C4-2B (cell line): ENCODE results near the gene STRA8.

Source experiments
- H3K27ac ChIP-seq: fragments of 450-650 bp; 2 replicates; pipeline ENCODE4 v1.5.1; 2017
- ZFX ChIP-seq: fragments of 450-650 bp; IDR thresholded peaks from 2 replicates; pipeline ENCODE4 v1.6.1; 2017
- TF ChIP-seq, protein P1 (sequence below): fragments of 450-650 bp; conservative IDR thresholded peaks from 2 replicates; pipeline ENCODE4 v1.5.1; 2017; ENCODE audit warnings: mild to moderate bottlenecking

The STRA8 gene

GRCh38 chr7:135282561-135283254 is 49.1 kb downstream of the STRA8 start:
- TF ChIP-seq ZFX, result no peak
- TF ChIP-seq, protein P1, sequence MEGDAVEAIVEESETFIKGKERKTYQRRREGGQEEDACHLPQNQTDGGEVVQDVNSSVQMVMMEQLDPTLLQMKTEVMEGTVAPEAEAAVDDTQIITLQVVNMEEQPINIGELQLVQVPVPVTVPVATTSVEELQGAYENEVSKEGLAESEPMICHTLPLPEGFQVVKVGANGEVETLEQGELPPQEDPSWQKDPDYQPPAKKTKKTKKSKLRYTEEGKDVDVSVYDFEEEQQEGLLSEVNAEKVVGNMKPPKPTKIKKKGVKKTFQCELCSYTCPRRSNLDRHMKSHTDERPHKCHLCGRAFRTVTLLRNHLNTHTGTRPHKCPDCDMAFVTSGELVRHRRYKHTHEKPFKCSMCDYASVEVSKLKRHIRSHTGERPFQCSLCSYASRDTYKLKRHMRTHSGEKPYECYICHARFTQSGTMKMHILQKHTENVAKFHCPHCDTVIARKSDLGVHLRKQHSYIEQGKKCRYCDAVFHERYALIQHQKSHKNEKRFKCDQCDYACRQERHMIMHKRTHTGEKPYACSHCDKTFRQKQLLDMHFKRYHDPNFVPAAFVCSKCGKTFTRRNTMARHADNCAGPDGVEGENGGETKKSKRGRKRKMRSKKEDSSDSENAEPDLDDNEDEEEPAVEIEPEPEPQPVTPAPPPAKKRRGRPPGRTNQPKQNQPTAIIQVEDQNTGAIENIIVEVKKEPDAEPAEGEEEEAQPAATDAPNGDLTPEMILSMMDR, result no peak
- no peak overlapping the region for H3K27ac ChIP-seq

DNA sequence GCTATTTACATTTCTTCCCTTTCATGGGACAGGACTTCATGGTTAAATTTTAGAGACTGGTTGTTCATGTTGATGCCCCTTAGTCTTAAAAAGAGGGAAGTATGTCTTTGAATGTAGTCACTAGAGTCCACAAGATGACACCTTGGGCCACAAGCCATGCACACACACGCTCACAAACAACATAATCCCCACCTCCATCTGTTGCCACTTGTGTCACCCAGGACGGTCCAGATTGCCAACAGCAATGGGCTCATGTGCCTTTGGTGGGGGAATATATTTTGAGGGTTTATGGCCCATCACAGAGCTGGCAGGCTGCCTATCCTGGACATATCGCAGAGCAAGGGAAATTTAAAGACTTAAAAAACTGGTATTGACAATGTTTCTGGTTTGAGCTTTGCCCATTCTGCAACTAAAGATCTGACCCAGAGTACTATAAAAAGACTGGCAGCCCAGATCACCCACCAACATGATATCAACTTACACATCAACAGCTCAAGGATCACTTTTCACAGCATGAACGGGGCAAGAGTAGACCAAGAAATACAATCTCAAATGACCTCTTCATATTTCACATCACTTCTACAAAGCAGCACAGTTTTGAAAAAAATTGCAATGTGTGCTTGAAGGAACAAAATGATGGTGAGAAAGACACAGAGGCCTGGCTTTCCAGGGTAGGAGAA is 50.5 kb downstream of the STRA8 start:
- H3K27ac ChIP-seq, result no peak overlapping the region
- TF ChIP-seq, protein P1, result no peak

DNA sequence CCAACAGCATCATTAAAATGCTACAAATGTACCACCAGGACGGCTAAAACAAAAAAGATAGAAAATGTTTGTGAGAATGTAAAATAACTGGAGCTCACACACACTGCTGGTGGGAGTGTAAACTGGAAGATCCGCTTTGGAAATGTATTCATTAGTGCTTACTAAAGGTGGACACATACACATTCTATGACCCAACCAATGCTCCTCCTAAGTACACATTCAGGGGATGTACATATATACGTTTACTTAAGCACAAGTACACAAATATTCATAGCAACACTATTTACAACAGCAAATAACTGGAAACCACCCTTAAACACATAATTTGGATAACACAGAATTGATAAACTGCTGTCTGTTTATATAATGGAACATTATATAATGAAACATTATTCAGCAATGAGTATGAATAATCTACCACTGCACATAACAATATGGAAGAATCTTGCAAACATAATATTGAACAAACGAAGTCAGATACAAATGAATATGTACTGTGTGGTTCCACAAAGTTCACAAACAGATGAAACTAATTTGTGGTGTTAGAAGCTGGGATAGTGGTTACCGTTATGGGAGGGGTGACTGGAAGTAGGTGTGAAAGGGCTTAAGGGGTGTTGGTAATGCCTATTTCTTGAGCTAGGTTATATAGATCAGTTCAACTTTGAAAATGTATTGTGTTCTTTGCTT is 52.1 kb downstream of the STRA8 start:
- H3K27ac ChIP-seq, result no peak overlapping the region
- TF ChIP-seq ZFX, result no peak
- TF ChIP-seq, protein P1, result no peak

DNA sequence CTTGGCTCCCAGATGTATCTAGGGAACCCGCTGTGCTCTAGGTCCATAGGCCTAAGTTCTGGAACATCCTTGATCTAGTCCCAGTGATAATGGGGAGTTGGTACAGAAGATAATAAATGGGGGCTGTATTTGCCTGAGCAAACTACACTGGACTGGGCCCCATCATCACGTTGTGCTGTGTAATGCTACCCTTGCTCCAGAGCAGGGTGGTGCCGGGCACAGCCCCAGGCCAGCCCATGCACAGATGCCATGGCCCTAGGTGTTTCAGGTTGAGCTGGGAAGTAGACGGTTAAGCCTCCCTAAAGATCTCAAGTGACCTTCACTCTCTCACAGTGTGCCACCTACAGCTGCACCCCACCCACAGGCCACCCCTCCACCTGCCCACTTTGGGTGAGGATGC is 53.2 kb downstream of the STRA8 start:
- no peak for TF ChIP-seq ZFX
- TF ChIP-seq, protein P1, result no peak
- no peak overlapping the region for H3K27ac ChIP-seq

DNA sequence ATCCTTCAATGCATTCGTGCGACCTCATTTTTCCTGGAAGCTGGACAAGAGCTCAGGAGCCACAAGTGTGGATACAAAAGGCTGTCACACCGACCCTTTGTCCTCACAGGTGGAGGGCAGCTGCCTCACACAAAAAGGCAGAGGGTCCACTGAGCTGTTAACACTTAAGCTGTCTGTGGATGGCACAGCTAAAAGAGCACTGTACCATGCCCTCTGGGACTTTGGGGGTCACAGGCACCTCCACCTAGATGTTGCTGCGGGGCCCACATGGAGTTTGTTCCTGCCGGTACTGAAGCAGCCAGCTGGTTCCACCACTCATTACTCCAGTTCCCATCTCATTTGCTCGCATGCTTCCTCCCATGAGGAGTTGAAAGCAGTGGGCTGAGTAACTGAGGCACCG is 57.0 kb downstream of the STRA8 start:
- TF ChIP-seq ZFX, result no peak
- TF ChIP-seq, protein P1, result no peak
- H3K27ac ChIP-seq, result no peak overlapping the region

GRCh38 chr7:135291809-135292253 is 58.2 kb downstream of the STRA8 start:
- TF ChIP-seq ZFX, result no peak
- TF ChIP-seq, protein P1, result no peak
- no peak overlapping the region for H3K27ac ChIP-seq

DNA sequence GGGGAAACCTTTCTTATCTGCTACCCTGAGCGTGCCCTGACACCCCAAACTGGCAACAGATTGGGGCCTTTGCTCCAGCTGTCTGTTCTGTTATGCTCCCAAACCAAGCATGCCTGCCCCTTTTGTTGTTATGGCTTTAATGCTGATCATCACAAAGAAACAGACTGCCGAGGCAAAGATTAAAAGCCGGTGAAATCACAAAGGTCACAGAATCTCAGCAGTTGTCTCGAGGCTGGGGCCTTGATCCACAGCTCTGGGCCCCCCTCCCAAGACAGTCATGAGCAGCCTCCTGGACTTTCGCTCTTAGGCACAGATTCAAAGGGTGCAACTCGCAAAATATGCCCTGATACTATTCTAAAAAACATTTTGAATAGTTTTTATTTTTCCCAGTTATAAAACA is 65.6 kb downstream of the STRA8 start:
- TF ChIP-seq, protein P1, result no peak
- no peak for TF ChIP-seq ZFX
- H3K27ac ChIP-seq, result no peak overlapping the region
